IMR-90 (cell line): ENCODE results near the gene PARP2. TPM values are rescaled to one million over a fixed set of nuclear protein-coding genes. Genes with fewer than 3 reads are reported as not detected.

Experiments used
- ATAC-seq: fragments of 200-7000 bp; cut with Tn5 transposase; 2 replicates; pipeline ENCODE4 v1.9.1; 2020; ENCODE audit warnings: low read depth, mild to moderate bottlenecking, moderate library complexity
- BruUV-seq: library from RNA; stranded (reverse); fragments of 400-500 nt; replicated peaks from 2 replicates; lab custom pipeline; 2021; lab: Mats Ljungman, UMichigan
- CTCF ChIA-PET: fragments of 300-600 bp; formaldehyde crosslinking; extraction: SDS; loops from one replicate; lab custom pipeline; 2021; ENCODE audit warnings: antibody characterized with exemption; lab: Yijun Ruan, JAX
- POLR2A ChIA-PET: fragments of 300-600 bp; sonication (Branson Sonifier 250); formaldehyde crosslinking; loops from one replicate; lab custom pipeline; 2022; ENCODE audit warnings: antibody characterized with exemption; ENCODE audit not compliant: unreplicated experiment; lab: Charles Lee
- DNase-seq: peaks from one replicate; pipeline ENCODE4 v3.0.0; 2013
- H2AFZ ChIP-seq: replicated peaks from 2 replicates; pipeline ENCODE3; 2013; ENCODE audit warnings: low read length, mild to moderate bottlenecking; ENCODE audit not compliant: poor library complexity
- H2AK5ac ChIP-seq: 2 replicates; pipeline ENCODE4 v1.6.1; 2013; ENCODE audit warnings: low read depth, low read length, inconsistent platforms
- H2AK9ac ChIP-seq: replicated peaks from 2 replicates; pipeline ENCODE3; 2013; ENCODE audit warnings: mild to moderate bottlenecking, low read depth, low read length, moderate library complexity; ENCODE audit not compliant: poor library complexity
- H2BK120ac ChIP-seq: 2 replicates; pipeline ENCODE4 v1.6.1; 2013; ENCODE audit warnings: low read depth, low read length, inconsistent platforms
- H2BK15ac ChIP-seq: 3 replicates; pipeline ENCODE4 v1.6.1; 2013; ENCODE audit warnings: low read depth, low read length, inconsistent platforms
- H2BK20ac ChIP-seq: 2 replicates; pipeline ENCODE4 v1.6.1; 2013; ENCODE audit warnings: low read depth, mild to moderate bottlenecking, inconsistent platforms, low read length, moderate library complexity
- H2BK5ac ChIP-seq: 2 replicates; pipeline ENCODE4 v1.6.1; 2013; ENCODE audit warnings: mild to moderate bottlenecking, low read depth, low read length, inconsistent platforms; ENCODE audit not compliant: poor library complexity, severe bottlenecking
- H3K14ac ChIP-seq: replicated peaks from 2 replicates; pipeline ENCODE4 v1.6.1; 2013; ENCODE audit warnings: low read depth, low read length, inconsistent platforms
- H3K18ac ChIP-seq: 2 replicates; pipeline ENCODE4 v1.6.1; 2013; ENCODE audit warnings: low read depth, low read length, control low read depth
- H3K23ac ChIP-seq: 2 replicates; pipeline ENCODE4 v1.6.1; 2013; ENCODE audit warnings: low read depth, low read length, inconsistent platforms
- H3K27ac ChIP-seq: 2 replicates; pipeline ENCODE4 v1.5.1; 2013; ENCODE audit warnings: mild to moderate bottlenecking, control low read depth, low read length; ENCODE audit not compliant: insufficient read depth
- H3K27me3 ChIP-seq: 2 replicates; pipeline ENCODE4 v1.6.1; 2013; ENCODE audit warnings: low read length; ENCODE audit not compliant: control insufficient read depth, insufficient read depth
- H3K36me3 ChIP-seq: 2 replicates; pipeline ENCODE4 v1.6.1; 2013; ENCODE audit warnings: low read length, mixed read lengths; ENCODE audit not compliant: control insufficient read depth, insufficient read depth
- H3K4ac ChIP-seq: 2 replicates; pipeline ENCODE4 v1.6.1; 2013; ENCODE audit warnings: low read depth, low read length, inconsistent platforms
- H3K4me1 ChIP-seq: 2 replicates; pipeline ENCODE4 v1.6.1; 2013; ENCODE audit warnings: low read length, mixed read lengths; ENCODE audit not compliant: control insufficient read depth, insufficient read depth
- H3K4me2 ChIP-seq: 2 replicates; pipeline ENCODE4 v1.6.1; 2013; ENCODE audit warnings: low read depth, mild to moderate bottlenecking, control low read depth, low read length, moderate library complexity
- H3K4me3 ChIP-seq: 2 replicates; pipeline ENCODE4 v1.5.1; 2013; ENCODE audit warnings: low read depth, mild to moderate bottlenecking, control low read depth, low read length, moderate library complexity; ENCODE audit not compliant: insufficient read depth
- H3K56ac ChIP-seq: 2 replicates; pipeline ENCODE4 v1.6.1; 2013; ENCODE audit warnings: low read length, inconsistent platforms; ENCODE audit not compliant: insufficient read depth; ENCODE audit errors: extremely low read depth
- H3K79me1 ChIP-seq, 2 experiments: 2 replicates each; pipeline ENCODE4 v1.6.1; 2013; ENCODE audit warnings: low read length in 2 of 2, inconsistent platforms in 1 of 2, low read depth in 1 of 2
- H3K9ac ChIP-seq: 2 replicates; pipeline ENCODE4 v1.6.1; 2013; ENCODE audit warnings: low read depth, low read length, control low read depth
- H3K9me1 ChIP-seq: 2 replicates; pipeline ENCODE4 v1.6.1; 2013; ENCODE audit warnings: low read length, inconsistent platforms; ENCODE audit not compliant: insufficient read depth
- H3K9me3 ChIP-seq: 2 replicates; pipeline ENCODE4 v1.6.1; 2013; ENCODE audit warnings: low read length; ENCODE audit not compliant: control insufficient read depth, insufficient read depth
- H4K20me1 ChIP-seq: 2 replicates; pipeline ENCODE4 v1.6.1; 2013; ENCODE audit warnings: low read length, inconsistent platforms; ENCODE audit not compliant: insufficient read depth
- H4K5ac ChIP-seq: 2 replicates; pipeline ENCODE4 v1.6.1; 2013; ENCODE audit warnings: mild to moderate bottlenecking, low read depth, low read length, control low read depth
- H4K8ac ChIP-seq, 2 experiments: 2 replicates each; pipeline ENCODE4 v1.6.1; 2013; ENCODE audit warnings: low read depth in 2 of 2, low read length in 2 of 2, control low read depth in 1 of 2, inconsistent platforms in 1 of 2
- H4K91ac ChIP-seq: 2 replicates; pipeline ENCODE4 v1.6.1; 2013; ENCODE audit warnings: low read depth, low read length, inconsistent platforms; ENCODE audit not compliant: insufficient read depth
- BHLHE40 ChIP-seq: fragments of 150-350 bp; IDR thresholded peaks from 2 replicates; pipeline ENCODE4 v1.6.1; 2016; ENCODE audit warnings: mild to moderate bottlenecking, low read depth, low read length
- CHD1 ChIP-seq: IDR thresholded peaks from 2 replicates; pipeline ENCODE4 v1.6.1; 2012; ENCODE audit warnings: low read depth, low read length, improper control_type of control experiment
- FOS ChIP-seq: fragments of 150-350 bp; IDR thresholded peaks from 2 replicates; pipeline ENCODE4 v1.6.1; 2016; ENCODE audit warnings: low read depth, low read length
- MAZ ChIP-seq: IDR thresholded peaks from 2 replicates; pipeline ENCODE4 v1.6.1; 2012; ENCODE audit warnings: low read depth, mild to moderate bottlenecking, low read length, improper control_type of control experiment, moderate library complexity, borderline replicate concordance
- MXI1 ChIP-seq: IDR thresholded peaks from 2 replicates; pipeline ENCODE4 v1.6.1; 2012; ENCODE audit warnings: low read depth, mild to moderate bottlenecking, low read length, moderate library complexity, borderline replicate concordance
- NFE2L2 ChIP-seq: fragments of 150-350 bp; IDR thresholded peaks from 2 replicates; pipeline ENCODE4 v1.6.1; 2016; ENCODE audit warnings: low read depth, mild to moderate bottlenecking, low read length
- POLR2A ChIP-seq: IDR thresholded peaks from 2 replicates; pipeline ENCODE4 v1.6.1; 2012; ENCODE audit warnings: mild to moderate bottlenecking, low read depth, low read length
- RCOR1 ChIP-seq: IDR thresholded peaks from 2 replicates; pipeline ENCODE4 v1.6.1; 2012; ENCODE audit warnings: mild to moderate bottlenecking, low read length, improper control_type of control experiment; ENCODE audit not compliant: insufficient replicate concordance
- RFX5 ChIP-seq: IDR thresholded peaks from 2 replicates; pipeline ENCODE4 v1.8.0; 2012; ENCODE audit warnings: low read depth, mild to moderate bottlenecking, low read length, moderate library complexity
- WGBS, 2 experiments: methylation state at CpG; one replicate each; pipeline versions ENCODE4 v1.1.5 to v1.1.7; 2013; ENCODE audit warnings: missing lambda C conversion rate in 2 of 2; ENCODE audit not compliant: insufficient read length in 1 of 2; ENCODE audit errors: extremely low coverage in 2 of 2; 5-methylcytosine and 5-hydroxymethylcytosine counted together
- dilution Hi-C: fragments of 300-500 bp; cut with HindIII; formaldehyde crosslinking; loops from one replicate; pipeline ENCODE4 v1.14.3; 2018; ENCODE audit warnings: low sequenced_read_pairs; ENCODE audit not compliant: unreplicated experiment
- in situ Hi-C: fragments of 300-500 bp; cut with MboI; formaldehyde crosslinking; loops from 3 replicates; pipeline ENCODE4 v1.14.3; 2019; ENCODE audit warnings: low sequenced_read_pairs, inconsistent platforms, mixed read lengths
- intact Hi-C: fragments of 100-400 bp; cut with micrococcal nuclease; formaldehyde crosslinking; loops from 2 replicates; pipeline ENCODE4 v1.10.0; 2022
- polyA plus RNA-seq, 3 experiments: library from polyadenylated mRNA; depleted of rRNA; stranded (reverse); fragments of >200 nt; gene quantifications; 2 replicates each; pipeline ENCODE4 v1.2.3, GENCODE V29; 2012; ENCODE audit warnings: low replicate concordance in 1 of 3
- total RNA-seq: library from RNA; depleted of rRNA; stranded (reverse); fragments of >200 nt; gene quantifications from 2 replicates; pipeline ENCODE4 v1.2.3, GENCODE V29; 2012
- TF ChIP-seq, protein P1 (sequence below): fragments of 150-350 bp; IDR thresholded peaks from 2 replicates; pipeline ENCODE4 v1.6.1; 2016; ENCODE audit warnings: low read depth, mild to moderate bottlenecking, low read length, moderate library complexity, borderline replicate concordance
- TF ChIP-seq, protein P2 (sequence below): conservative IDR thresholded peaks from 2 replicates; pipeline ENCODE4 v1.5.1; 2012; ENCODE audit warnings: mild to moderate bottlenecking, low read depth, low read length, improper control_type of control experiment
- TF ChIP-seq, protein P3 (sequence below): fragments of 150-350 bp; IDR thresholded peaks from 2 replicates; pipeline ENCODE4 v1.6.1; 2017; ENCODE audit warnings: mild to moderate bottlenecking, antibody characterized with exemption, low read length, low read depth

Gene PARP2
- total and polyA plus RNA-seq, 2 of the 4 experiments (the other 2 are of a cell fraction): 11.7 to 19.1 TPM

DNA sequence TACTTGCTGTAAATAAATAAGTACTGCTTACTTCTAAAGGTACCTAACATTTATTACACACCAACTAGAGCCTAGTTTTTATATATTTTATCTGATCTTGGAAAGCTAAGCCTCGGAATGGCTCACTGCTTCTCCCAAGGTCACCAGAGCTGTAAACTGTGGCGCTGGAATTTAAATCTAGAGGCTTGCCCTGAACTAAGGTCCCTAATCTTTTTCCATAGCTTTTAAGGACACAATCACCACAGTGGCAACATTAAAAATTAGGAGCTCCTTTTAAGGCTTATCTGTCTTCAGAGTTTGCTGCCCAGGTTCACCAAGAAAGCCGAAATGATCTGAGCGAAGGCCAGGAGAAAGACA is 11.0 kb upstream of the PARP2 start:
- Histone ChIP-seq H3K9me1 (no peaks in the 10 kb centered on the region), H4K91ac (peak overlapping the region; percentile 5; the same call in 1 of the 2 replicates), H3K9me3 (no peaks in the 10 kb centered on the region), H3K79me1 (peaks cover 0 to 15% of the 10 kb centered on the region in 2 experiments; a peak in 2 of 4 replicates), H2BK20ac (no peak overlapping the region), H2BK5ac (no peak overlapping the region), H3K4me1 (no peaks in the 10 kb centered on the region), H3K27ac (peak overlapping the region; percentile 58), H3K18ac (no peak overlapping the region), H2BK15ac (no peak overlapping the region; the same call in 2 of the 3 replicates), H3K9ac (peak overlapping the region; percentile 80), H2AK5ac (peak overlapping the region; percentile 29; the same call in 1 of the 2 replicates), H3K27me3 (no peaks in the 10 kb centered on the region), H3K4me3 (peak overlapping the region; percentile 76), H3K4ac (peak overlapping the region; percentile 64), H4K8ac (peak overlapping the region; percentile 1 to 76; a peak in 2 of 4 replicates), H3K4me2 (peak overlapping the region; percentile 78), H3K14ac (peak overlapping the region; percentile 63), H2AK9ac (peak overlapping the region; percentile 4), H3K36me3 (peaks cover 1% of the 10 kb centered on the region; the same call in 1 of the 2 replicates), H4K20me1 (no peaks in the 10 kb centered on the region), H3K23ac (peak overlapping the region; percentile 2), H2AFZ (no peak overlapping the region), H2BK120ac (no peak overlapping the region), H4K5ac (no peak overlapping the region), H3K56ac (peak overlapping the region; percentile 89)
- in situ Hi-C loops: loop anchor here (25.0 kb wide), 2 partner anchors 655 to 755 kb away; partner anchors contain the start of genes METTL17, SLC39A2 and ZNF219
- dilution Hi-C loops: no loop called here
- ATAC-seq (peak; percentile 25; the same call in 1 of the 2 replicates), DNase-seq (no peak)
- CTCF ChIA-PET: interaction anchor here (0.6 to 2.3 kb wide), 2 partner anchors 10 to 11 kb away, joined by 3 to 5 read pairs; partner anchors contain the start of gene PARP2
- intact Hi-C loops: no loop called here
- no TSS peak for BruUV-seq
- TF ChIP-seq POLR2A: no peak
- TF ChIP-seq, protein P1, sequence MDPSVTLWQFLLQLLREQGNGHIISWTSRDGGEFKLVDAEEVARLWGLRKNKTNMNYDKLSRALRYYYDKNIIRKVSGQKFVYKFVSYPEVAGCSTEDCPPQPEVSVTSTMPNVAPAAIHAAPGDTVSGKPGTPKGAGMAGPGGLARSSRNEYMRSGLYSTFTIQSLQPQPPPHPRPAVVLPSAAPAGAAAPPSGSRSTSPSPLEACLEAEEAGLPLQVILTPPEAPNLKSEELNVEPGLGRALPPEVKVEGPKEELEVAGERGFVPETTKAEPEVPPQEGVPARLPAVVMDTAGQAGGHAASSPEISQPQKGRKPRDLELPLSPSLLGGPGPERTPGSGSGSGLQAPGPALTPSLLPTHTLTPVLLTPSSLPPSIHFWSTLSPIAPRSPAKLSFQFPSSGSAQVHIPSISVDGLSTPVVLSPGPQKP: no peak
- TF ChIP-seq FOS: no peak
- no peak for TF ChIP-seq BHLHE40
- no peak for TF ChIP-seq RCOR1
- TF ChIP-seq, protein P2, sequence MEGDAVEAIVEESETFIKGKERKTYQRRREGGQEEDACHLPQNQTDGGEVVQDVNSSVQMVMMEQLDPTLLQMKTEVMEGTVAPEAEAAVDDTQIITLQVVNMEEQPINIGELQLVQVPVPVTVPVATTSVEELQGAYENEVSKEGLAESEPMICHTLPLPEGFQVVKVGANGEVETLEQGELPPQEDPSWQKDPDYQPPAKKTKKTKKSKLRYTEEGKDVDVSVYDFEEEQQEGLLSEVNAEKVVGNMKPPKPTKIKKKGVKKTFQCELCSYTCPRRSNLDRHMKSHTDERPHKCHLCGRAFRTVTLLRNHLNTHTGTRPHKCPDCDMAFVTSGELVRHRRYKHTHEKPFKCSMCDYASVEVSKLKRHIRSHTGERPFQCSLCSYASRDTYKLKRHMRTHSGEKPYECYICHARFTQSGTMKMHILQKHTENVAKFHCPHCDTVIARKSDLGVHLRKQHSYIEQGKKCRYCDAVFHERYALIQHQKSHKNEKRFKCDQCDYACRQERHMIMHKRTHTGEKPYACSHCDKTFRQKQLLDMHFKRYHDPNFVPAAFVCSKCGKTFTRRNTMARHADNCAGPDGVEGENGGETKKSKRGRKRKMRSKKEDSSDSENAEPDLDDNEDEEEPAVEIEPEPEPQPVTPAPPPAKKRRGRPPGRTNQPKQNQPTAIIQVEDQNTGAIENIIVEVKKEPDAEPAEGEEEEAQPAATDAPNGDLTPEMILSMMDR: no peak
- no peak for TF ChIP-seq RFX5
- no peak for TF ChIP-seq MAZ
- no peak for TF ChIP-seq CHD1
- TF ChIP-seq, protein P3, sequence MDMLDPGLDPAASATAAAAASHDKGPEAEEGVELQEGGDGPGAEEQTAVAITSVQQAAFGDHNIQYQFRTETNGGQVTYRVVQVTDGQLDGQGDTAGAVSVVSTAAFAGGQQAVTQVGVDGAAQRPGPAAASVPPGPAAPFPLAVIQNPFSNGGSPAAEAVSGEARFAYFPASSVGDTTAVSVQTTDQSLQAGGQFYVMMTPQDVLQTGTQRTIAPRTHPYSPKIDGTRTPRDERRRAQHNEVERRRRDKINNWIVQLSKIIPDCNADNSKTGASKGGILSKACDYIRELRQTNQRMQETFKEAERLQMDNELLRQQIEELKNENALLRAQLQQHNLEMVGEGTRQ: no peak
- TF ChIP-seq NFE2L2: no peak
- no peak for TF ChIP-seq MXI1
- POLR2A ChIA-PET: interaction anchor here (0.5 to 0.6 kb wide), 2 partner anchors 10 to 765 kb away, joined by 3 read pairs; no protein-coding TSS in a partner anchor
- WGBS, 2 experiments: 0% methylated on average over 2 of the region's 4 CpGs; no CpG with 5 or more reads in 1 of the 2 experiments
